Activated T-cell treated with anti-CD3 and anti-CD28 coated beads, Interleukin-2, amount 50 U/mL, for 48 hours (primary cell): Measurements from ENCODE around the gene FAM50B.

Experiments
- DNase-seq, 2 experiments: peaks; one replicate each; pipeline ENCODE4 v3.0.0-alpha.2; 2020

FAM50B gene

GRCh38 chr6:3875486-3875885 lies 26.3 kb downstream of the FAM50B start:
- DNase-seq = no peak

GRCh38 chr6:3876101-3876500 lies 26.9 kb downstream of the FAM50B start:
- no peak for DNase-seq

GRCh38 chr6:3876866-3877265 lies 27.7 kb downstream of the FAM50B start:
- no peak for DNase-seq

- no peak for DNase-seq
These were observed 29.0 kb downstream of the FAM50B start for GRCh38 chr6:3878048-3878666.

GRCh38 chr6:3879194-3879952 lies 30.2 kb downstream of the FAM50B start:
- DNase-seq = no peak

- DNase-seq = no peak
These were observed 32.7 kb downstream of the FAM50B start for GRCh38 chr6:3881711-3882421.

- no peak for DNase-seq
These were observed 33.3 kb downstream of the FAM50B start for GRCh38 chr6:3882431-3882830.

GRCh38 chr6:3882866-3883265 lies 33.7 kb downstream of the FAM50B start:
- no peak for DNase-seq

GRCh38 chr6:3884007-3884745 lies 35.0 kb downstream of the FAM50B start:
- no peak for DNase-seq

GRCh38 chr6:3885262-3886036 lies 36.3 kb downstream of the FAM50B start:
- DNase-seq = no peak

GRCh38 chr6:3887150-3887700 lies 38.1 kb downstream of the FAM50B start:
- DNase-seq = no peak

GRCh38 chr6:3888153-3888957 lies 39.2 kb downstream of the FAM50B start:
- no peak for DNase-seq

- no peak for DNase-seq
These were observed 40.9 kb downstream of the FAM50B start for GRCh38 chr6:3890047-3890446.

- no peak for DNase-seq
These were observed 42.7 kb downstream of the FAM50B start for GRCh38 chr6:3891883-3892282.

GRCh38 chr6:3892603-3893002 lies 43.4 kb downstream of the FAM50B start:
- DNase-seq = no peak

- DNase-seq = no peak
These were observed 44.3 kb downstream of the FAM50B start for GRCh38 chr6:3893487-3893886.

GRCh38 chr6:3893917-3894316 lies 44.7 kb downstream of the FAM50B start:
- no peak for DNase-seq

- DNase-seq = no peak
These were observed 45.6 kb downstream of the FAM50B start for GRCh38 chr6:3894590-3895311.

- DNase-seq = no peak
These were observed 46.1 kb downstream of the FAM50B start for GRCh38 chr6:3895312-3895653.

- DNase-seq = no peak
These were observed 46.6 kb downstream of the FAM50B start for GRCh38 chr6:3895805-3896204.
